Heart right ventricle (tissue), 16 donors: ENCODE results near the gene RANBP3. TPM values are rescaled to one million over a fixed set of nuclear protein-coding genes. Genes with fewer than 3 reads are reported as not detected.

Experiments used
- ATAC-seq, 8 donors: fragments of 200-7000 bp; cut with Tn5 transposase; one replicate each; pipeline ENCODE4 v1.9.1; 2020; ENCODE audit warnings: mild to moderate bottlenecking in 8 of 8, moderate library complexity in 8 of 8, moderate number of reproducible peaks in 1 of 8
- DNase-seq, 2 donors: peaks; one replicate each; pipeline ENCODE4 v3.0.0-alpha.2; 2020
- H3K27ac ChIP-seq, 10 donors: fragments of 200-600 bp; sonication (generic) in 2 of 10; one replicate each; pipeline versions ENCODE4 v1.5.0 to v1.8.0; 2020 to 2022; ENCODE audit warnings: mild to moderate bottlenecking in 3 of 10
- H3K27me3 ChIP-seq, 7 donors: fragments of 200-600 bp; one replicate each; pipeline ENCODE4 v1.8.0; 2021 to 2022; ENCODE audit warnings: mild to moderate bottlenecking in 2 of 7
- H3K36me3 ChIP-seq, 9 donors: fragments of 200-600 bp; sonication (generic) in 1 of 9; one replicate each; pipeline versions ENCODE4 v1.5.0 to v1.8.0; 2020 to 2022; ENCODE audit warnings: mild to moderate bottlenecking in 2 of 9
- H3K4me1 ChIP-seq, 9 donors: fragments of 200-600 bp; sonication (generic) in 1 of 9; one replicate each; pipeline versions ENCODE4 v1.5.0 to v1.8.0; 2020 to 2022; ENCODE audit warnings: mild to moderate bottlenecking in 4 of 9
- H3K4me3 ChIP-seq, 10 donors: fragments of 200-600 bp; sonication (generic) in 2 of 10; one replicate each; pipeline versions ENCODE4 v1.5.0 to v1.8.0; 2020 to 2022; ENCODE audit warnings: mild to moderate bottlenecking in 7 of 10, moderate library complexity in 2 of 10
- H3K9me3 ChIP-seq, 11 donors: fragments of 200-600 bp in 10 of 11; sonication (generic) in 2 of 11; one replicate each; pipeline versions ENCODE4 v1.5.0 to v1.8.0; 2013 to 2022; ENCODE audit warnings: mild to moderate bottlenecking in 2 of 11, control low read depth in 1 of 11, moderate library complexity in 1 of 11
- WGBS, 2 donors: extraction: QIAGEN DNeasy Blood & Tissue Kit; methylation state at CpG; one replicate each; pipeline ENCODE4 v1.1.7; 2013; ENCODE audit warnings: inconsistent platforms in 1 of 2; 5-methylcytosine and 5-hydroxymethylcytosine counted together
- intact Hi-C, 10 donors: fragments of 100-400 bp; cut with DNase I; formaldehyde crosslinking; loops; one replicate each; pipeline versions ENCODE4 v1.11.1 to v1.14.2; 2022
- polyA plus RNA-seq, 2 donors: library from polyadenylated mRNA; stranded (reverse); fragments of 200-250 nt; gene quantifications; one replicate each; pipeline ENCODE4 v1.2.3, GENCODE V29; 2013
- total RNA-seq, 10 donors: library from RNA; stranded (reverse); fragmentation: NEBNext Ultra II Directional in 3 of 10; extraction: Animal tissue kit (Norgen Biotek cat#: 25700) in 3 of 10; gene quantifications; one replicate each; pipeline versions ENCODE4 v1.2.1 to v1.2.4, GENCODE V29; 2021 to 2023
- TF ChIP-seq, protein P1 (sequence below), 9 donors: fragments of 200-600 bp; sonication (generic) in 2 of 9; IDR thresholded peaks; one replicate each; pipeline versions ENCODE4 v1.5.0 to v1.8.0; 2021 to 2022; ENCODE audit warnings: antibody characterized with exemption in 9 of 9, mild to moderate bottlenecking in 5 of 9, moderate library complexity in 1 of 9
- donor health status: Arrhythmogenic right ventricular cardiomyopathy.
- donor health status: ischemic (EF 13 %, LVEDD 7.1; RV severe dilation, severe dysfunction).
- donor health status: healthy with polysubstance abuse.
- donor health status: DM: no; HTN: yes; CAD: no.
- donor health status: DM: no; HTN: no; CAD: no.
- donor health status: ischemic (EF 25% LVEDD 6.9; RV normal size, moderate dysfunction).
- donor health status: ischemic (EF 25% LVEDD 5.7; RV mildly dilated, moderate dysfunction).
- donor health status: healthy.
- donor health status: DM: yes; HTN: yes; CAD: no.
- donor health status: Ischemic cardiomyopathy.
- donor health status: ischemic (EF 35%, LVEDD 5.7; RV mildly dilated, moderate dysfunction).
- donor health status: nonischemic (EF 11% LVEDD 7.7; RV severe dilation, severe dysfunction).
- donor health status: DM: yes; HTN: yes; CAD: no.
- donor health status: PGD.
- donor health status: ischemic (EF 29% LVEDD 5.4; RV normal size, mild dysfunction).
- donor health status: nonischemic (EF 23%, LVEDD 6.1; RV moderate dilation, normal function).

Gene RANBP3
- total and polyA plus RNA-seq, 12 donors: 29.5 to 76.1 (median 63.0) TPM

DNA sequence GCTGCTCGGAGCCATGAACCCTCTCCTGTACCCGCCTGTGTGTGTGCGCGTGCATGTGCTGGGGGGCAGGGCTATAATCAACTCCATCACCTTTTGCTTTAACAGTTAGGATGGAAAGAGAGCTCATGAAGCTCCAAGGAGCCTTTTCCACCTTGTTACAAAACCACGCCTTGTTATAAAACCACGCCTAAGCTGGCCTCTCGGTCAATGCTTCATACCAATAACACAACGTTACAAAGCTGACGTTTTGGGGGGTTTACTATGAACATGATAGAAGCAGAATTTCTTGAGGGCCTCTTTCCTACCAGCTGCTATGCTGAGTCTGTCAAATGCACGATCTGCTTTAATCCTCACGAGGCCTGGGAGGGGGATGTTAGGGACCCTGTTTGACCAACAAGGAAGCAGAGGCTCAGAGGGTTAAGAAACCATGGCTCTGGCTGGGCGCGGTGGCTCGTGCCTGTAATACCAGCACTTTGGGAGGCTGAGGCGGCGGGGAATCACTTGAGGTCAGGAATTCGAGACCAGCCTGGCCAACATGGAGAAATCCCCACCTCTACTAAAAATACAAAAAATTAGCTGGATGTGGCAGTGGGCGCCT is 52.0 kb downstream of the RANBP3 start:
- no peak overlapping the region for H3K4me3 ChIP-seq
- no peaks in the 10 kb centered on the region for H3K9me3 ChIP-seq
- WGBS, 2 donors: 89 to 93% methylated on average over 18 of the region's 18 CpGs
- TF ChIP-seq, protein P1, sequence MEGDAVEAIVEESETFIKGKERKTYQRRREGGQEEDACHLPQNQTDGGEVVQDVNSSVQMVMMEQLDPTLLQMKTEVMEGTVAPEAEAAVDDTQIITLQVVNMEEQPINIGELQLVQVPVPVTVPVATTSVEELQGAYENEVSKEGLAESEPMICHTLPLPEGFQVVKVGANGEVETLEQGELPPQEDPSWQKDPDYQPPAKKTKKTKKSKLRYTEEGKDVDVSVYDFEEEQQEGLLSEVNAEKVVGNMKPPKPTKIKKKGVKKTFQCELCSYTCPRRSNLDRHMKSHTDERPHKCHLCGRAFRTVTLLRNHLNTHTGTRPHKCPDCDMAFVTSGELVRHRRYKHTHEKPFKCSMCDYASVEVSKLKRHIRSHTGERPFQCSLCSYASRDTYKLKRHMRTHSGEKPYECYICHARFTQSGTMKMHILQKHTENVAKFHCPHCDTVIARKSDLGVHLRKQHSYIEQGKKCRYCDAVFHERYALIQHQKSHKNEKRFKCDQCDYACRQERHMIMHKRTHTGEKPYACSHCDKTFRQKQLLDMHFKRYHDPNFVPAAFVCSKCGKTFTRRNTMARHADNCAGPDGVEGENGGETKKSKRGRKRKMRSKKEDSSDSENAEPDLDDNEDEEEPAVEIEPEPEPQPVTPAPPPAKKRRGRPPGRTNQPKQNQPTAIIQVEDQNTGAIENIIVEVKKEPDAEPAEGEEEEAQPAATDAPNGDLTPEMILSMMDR (IDR thresholded peaks at IDR 0.05): no peak
- intact Hi-C loops: no loop called here
- no peaks in the 10 kb centered on the region for H3K27me3 ChIP-seq
- peaks cover 8 to 31% (median 21%) of the 10 kb centered on the region in 9 donors for H3K4me1 ChIP-seq
- H3K27ac ChIP-seq: peak overlapping the region; percentile 45 to 82 (median 70)
- DNase-seq: no peak
- peaks cover 4 to 100% (median 75%) of the 10 kb centered on the region in 9 donors for H3K36me3 ChIP-seq
- ATAC-seq: no peak

DNA sequence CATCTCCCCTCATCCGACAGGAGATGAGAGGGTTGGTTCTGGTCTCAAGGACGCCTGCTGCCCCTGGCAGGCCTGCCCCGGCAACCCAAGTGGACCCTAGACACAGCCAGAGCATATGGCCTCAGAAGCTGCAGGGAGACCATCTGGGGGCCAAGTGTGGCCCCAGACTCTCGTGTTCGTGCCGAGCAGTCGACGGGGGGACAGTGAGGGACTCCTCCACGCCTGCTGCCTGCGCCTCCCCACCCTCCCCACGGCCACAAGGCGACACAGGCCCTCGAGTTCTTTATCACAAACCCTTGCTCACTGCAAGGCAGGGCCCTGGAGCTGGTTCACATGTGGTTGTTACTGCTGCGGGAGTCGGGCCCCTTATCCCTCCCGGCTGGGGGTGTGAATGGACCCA is 54.6 kb downstream of the RANBP3 start:
- no peak overlapping the region for H3K27ac ChIP-seq
- H3K4me1 ChIP-seq: peaks cover 8 to 31% (median 21%) of the 10 kb centered on the region in 9 donors
- H3K27me3 ChIP-seq: no peaks in the 10 kb centered on the region
- 92 to 93% methylated on average over 16 of the region's 16 CpGs for WGBS, 2 donors
- H3K4me3 ChIP-seq: no peak overlapping the region
- intact Hi-C loops: no loop called here
- H3K9me3 ChIP-seq: no peaks in the 10 kb centered on the region
- TF ChIP-seq, protein P1 (IDR thresholded peaks at IDR 0.05): no peak
- no peak for ATAC-seq
- peaks cover 4 to 100% (median 72%) of the 10 kb centered on the region in 9 donors for H3K36me3 ChIP-seq
- no peak for DNase-seq

DNA sequence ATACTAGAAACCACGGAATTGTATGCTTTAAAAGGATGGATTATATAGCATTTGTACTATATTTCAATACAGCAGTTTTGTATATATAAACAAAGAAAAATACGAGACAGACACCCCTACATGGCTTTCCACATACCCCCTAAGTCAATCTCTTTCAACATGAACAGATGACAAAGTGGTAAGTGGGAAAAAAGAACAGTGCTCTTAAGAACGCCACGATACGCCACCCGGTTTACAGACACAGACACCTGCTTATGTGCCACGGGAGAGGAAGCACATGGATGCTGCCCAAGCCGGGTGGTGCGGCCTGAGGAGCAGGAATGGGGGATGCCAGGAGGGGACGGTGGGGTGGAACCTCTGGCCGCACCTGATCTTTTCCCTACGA is 55.8 kb downstream of the RANBP3 start:
- no peaks in the 10 kb centered on the region for H3K9me3 ChIP-seq
- H3K36me3 ChIP-seq: peaks cover 4 to 100% (median 75%) of the 10 kb centered on the region in 9 donors
- DNase-seq (no peak), ATAC-seq (no peak)
- TF ChIP-seq, protein P1 (IDR thresholded peaks at IDR 0.05): no peak
- peaks cover 5 to 21% (median 14%) of the 10 kb centered on the region in 9 donors for H3K4me1 ChIP-seq
- no peak overlapping the region for H3K27ac ChIP-seq
- WGBS, 2 donors: 92 to 93% methylated on average over 12 of the region's 12 CpGs
- H3K27me3 ChIP-seq: no peaks in the 10 kb centered on the region
- intact Hi-C loops: no loop called here
- no peak overlapping the region for H3K4me3 ChIP-seq

DNA sequence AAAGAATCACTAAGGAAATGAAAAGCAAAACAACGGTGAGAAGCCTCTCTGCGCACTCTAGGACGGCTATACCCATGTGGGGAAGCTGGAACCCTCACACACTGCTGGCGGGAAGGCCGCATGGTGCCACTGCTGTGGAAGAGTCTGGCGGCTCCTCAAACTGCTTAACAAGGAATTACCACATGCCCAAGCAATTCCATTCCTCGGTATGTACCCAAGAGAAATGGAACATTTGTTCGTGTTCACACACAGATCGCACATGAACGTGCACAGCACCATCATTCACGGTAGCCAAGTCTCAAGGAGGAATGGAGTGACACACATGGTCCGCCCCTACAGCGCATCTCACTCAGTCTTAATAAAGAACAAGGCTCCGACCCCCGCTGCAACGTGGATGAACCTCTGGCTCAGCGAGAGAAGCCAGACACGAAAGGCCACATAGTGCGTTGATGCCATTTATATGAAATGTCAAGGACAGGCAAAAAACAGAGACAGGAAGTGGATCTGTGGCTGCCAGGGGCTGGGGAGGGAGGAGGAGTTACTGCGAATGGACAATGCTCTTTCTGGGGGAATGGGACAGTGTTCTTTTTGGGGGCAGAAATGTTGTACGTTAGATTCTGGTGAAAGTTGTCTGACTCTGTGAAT is 56.3 kb downstream of the RANBP3 start:
- ATAC-seq (no peak), DNase-seq (no peak)
- Histone ChIP-seq H3K27ac (no peak overlapping the region), H3K9me3 (no peaks in the 10 kb centered on the region), H3K4me1 (peaks cover 0 to 15% (median 10%) of the 10 kb centered on the region in 9 donors), H3K36me3 (peaks cover 4 to 100% (median 77%) of the 10 kb centered on the region in 9 donors), H3K27me3 (no peaks in the 10 kb centered on the region), H3K4me3 (no peak overlapping the region)
- intact Hi-C loops: no loop called here
- TF ChIP-seq, protein P1 (IDR thresholded peaks at IDR 0.05): no peak
- WGBS, 2 donors: 84 to 85% methylated on average over 21 of the region's 21 CpGs
